Right cardiac atrium (tissue), 5 donors: ENCODE measurements around the gene SORL1-AS1.

ENCODE experiments used
- ATAC-seq, 2 donors: fragments of 200-7000 bp; cut with Tn5 transposase; one replicate each; pipeline versions ENCODE4 v1.8.0 to v1.9.1; 2020; ENCODE audit warnings: moderate library complexity in 2 of 2, mild to moderate bottlenecking in 1 of 2
- DNase-seq, 3 donors: peaks; one replicate each; pipeline ENCODE4 v3.0.0-alpha.2; 2020
- H3K27ac ChIP-seq: one replicate; pipeline ENCODE4 v1.5.1; 2013; ENCODE audit warnings: mild to moderate bottlenecking, low read length, control low read depth, moderate library complexity
- H3K27me3 ChIP-seq: one replicate; pipeline ENCODE4 v1.6.1; 2013; ENCODE audit not compliant: control insufficient read depth, insufficient read depth
- H3K4me1 ChIP-seq: one replicate; pipeline ENCODE4 v1.6.1; 2013; ENCODE audit warnings: low read length; ENCODE audit not compliant: control insufficient read depth, insufficient read depth
- H3K4me3 ChIP-seq: one replicate; pipeline ENCODE4 v1.5.1; 2013; ENCODE audit warnings: low read length, control low read depth
- H3K9me3 ChIP-seq: one replicate; pipeline ENCODE4 v1.6.1; 2013; ENCODE audit warnings: low read length; ENCODE audit not compliant: control insufficient read depth
- WGBS: extraction: QIAGEN DNeasy Blood & Tissue Kit; methylation state at CpG from one replicate; pipeline ENCODE4 v1.1.7; 2013; 5-methylcytosine and 5-hydroxymethylcytosine counted together
- intact Hi-C, 4 donors: fragments of 100-400 bp; cut with DNase I; formaldehyde crosslinking; loops; one replicate each; pipeline versions ENCODE4 v1.11.0 to v1.14.0; 2022 to 2023
- donor health status: healthy with polysubstance abuse.
- donor health status: DM: no; HTN: yes; CAD: no.
- donor health status: DM: no; HTN: no; CAD: no.
- donor health status: DM: no; HTN: yes; CAD: no; lungs with severe emphysema.
- donor health status: DM: yes; HTN: yes; CAD: no.

SORL1-AS1 gene

DNA sequence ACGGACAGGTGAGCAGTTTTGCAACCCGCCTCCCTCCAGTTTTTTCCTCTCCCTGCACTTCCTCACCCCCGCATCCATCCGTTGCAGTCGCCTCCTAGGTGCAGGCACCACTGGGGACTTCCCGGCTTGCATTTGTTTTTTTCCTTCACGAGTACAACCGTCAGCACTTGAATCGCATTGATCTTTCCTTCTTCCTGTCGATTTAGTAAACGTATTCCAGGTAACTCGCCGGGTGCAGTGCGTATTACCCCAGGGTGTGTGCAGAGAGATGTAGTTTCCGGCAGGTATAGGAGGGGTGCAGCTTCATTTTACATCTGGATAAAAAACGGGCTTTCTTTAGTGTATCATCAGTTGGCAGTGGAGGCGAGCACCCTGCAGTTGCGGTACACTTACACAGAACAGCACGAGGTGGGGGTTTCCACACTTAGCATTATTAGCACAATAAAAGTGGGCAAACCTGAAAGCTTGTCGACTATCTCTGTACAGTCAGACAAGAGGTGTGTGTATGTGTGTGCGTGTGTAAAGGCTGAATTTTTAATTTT lies at the start of gene SORL1-AS1:
Gene SORL1-AS1, minus strand, starts transcription at position 359 of the 542 bp plus-strand sequence.
- 6% methylated on average over 21 of the region's 21 CpGs for WGBS
- peak in 1 of 2 donors; percentile 22 for ATAC-seq

DNA sequence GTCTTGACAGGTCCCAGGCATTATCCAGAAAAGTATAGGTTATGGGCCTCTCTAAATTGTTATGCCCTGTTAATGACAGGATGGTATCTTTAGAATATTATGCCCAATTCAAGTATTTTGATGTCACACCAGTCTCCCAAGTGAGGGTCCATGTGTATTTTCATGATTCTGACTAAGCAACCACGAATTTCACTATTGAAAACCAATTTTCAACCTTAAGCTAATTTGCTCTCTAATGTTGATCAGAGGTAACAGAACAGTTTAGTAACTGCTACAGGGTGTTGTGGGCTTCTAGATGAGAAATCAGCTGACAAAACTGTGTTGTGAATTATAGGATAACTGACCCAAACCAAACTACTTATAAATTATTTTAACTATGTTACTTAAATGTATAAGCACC lies 48.0 kb upstream of the SORL1-AS1 start:
- Histone ChIP-seq H3K27me3 (no peaks in the 10 kb centered on the region), H3K4me3 (no peak overlapping the region), H3K9me3 (no peaks in the 10 kb centered on the region), H3K4me1 (no peaks in the 10 kb centered on the region), H3K27ac (no peak overlapping the region)
- intact Hi-C loops, result no loop called here
- WGBS, result 73% methylated on average over 1 of the region's 1 CpG
- DNase-seq, result no peak
- ATAC-seq, result no peak

More for the DNA sequence above, at the start of gene SORL1-AS1:
- Histone ChIP-seq H3K9me3 (no peaks in the 10 kb centered on the region), H3K4me3 (peak within 1 kb of the TSS; percentile 37), H3K27me3 (no peaks in the 10 kb centered on the region), H3K4me1 (peaks cover 2% of the 10 kb centered on the region), H3K27ac (no peak within 1 kb of the TSS)
- intact Hi-C loops, result loop anchor here in 2 of 4 donors (5.0 to 10.0 kb wide), 2 partner anchors 122 to 125 kb away; no protein-coding TSS in a partner anchor
- DNase-seq, result no peak

- Histone ChIP-seq H3K27ac (no peak overlapping the region), H3K27me3 (no peaks in the 10 kb centered on the region), H3K4me3 (no peak overlapping the region), H3K9me3 (no peaks in the 10 kb centered on the region), H3K4me1 (no peaks in the 10 kb centered on the region)
- intact Hi-C loops, result no loop called here
- no peak for DNase-seq
- ATAC-seq, result no peak
- 47% methylated on average over 2 of the region's 2 CpGs for WGBS
Observed at GRCh38 chr11:121500275-121500674, 47.5 kb upstream of the SORL1-AS1 start.

GRCh38 chr11:121499405-121499804 lies 46.6 kb upstream of the SORL1-AS1 start:
- WGBS, result 18% methylated on average over 2 of the region's 2 CpGs
- no peak for ATAC-seq
- no peaks in the 10 kb centered on the region for H3K27me3 ChIP-seq
- H3K9me3 ChIP-seq, result no peaks in the 10 kb centered on the region
- no peak for DNase-seq
- H3K27ac ChIP-seq, result no peak overlapping the region
- no peak overlapping the region for H3K4me3 ChIP-seq
- intact Hi-C loops, result no loop called here
- no peaks in the 10 kb centered on the region for H3K4me1 ChIP-seq

DNA sequence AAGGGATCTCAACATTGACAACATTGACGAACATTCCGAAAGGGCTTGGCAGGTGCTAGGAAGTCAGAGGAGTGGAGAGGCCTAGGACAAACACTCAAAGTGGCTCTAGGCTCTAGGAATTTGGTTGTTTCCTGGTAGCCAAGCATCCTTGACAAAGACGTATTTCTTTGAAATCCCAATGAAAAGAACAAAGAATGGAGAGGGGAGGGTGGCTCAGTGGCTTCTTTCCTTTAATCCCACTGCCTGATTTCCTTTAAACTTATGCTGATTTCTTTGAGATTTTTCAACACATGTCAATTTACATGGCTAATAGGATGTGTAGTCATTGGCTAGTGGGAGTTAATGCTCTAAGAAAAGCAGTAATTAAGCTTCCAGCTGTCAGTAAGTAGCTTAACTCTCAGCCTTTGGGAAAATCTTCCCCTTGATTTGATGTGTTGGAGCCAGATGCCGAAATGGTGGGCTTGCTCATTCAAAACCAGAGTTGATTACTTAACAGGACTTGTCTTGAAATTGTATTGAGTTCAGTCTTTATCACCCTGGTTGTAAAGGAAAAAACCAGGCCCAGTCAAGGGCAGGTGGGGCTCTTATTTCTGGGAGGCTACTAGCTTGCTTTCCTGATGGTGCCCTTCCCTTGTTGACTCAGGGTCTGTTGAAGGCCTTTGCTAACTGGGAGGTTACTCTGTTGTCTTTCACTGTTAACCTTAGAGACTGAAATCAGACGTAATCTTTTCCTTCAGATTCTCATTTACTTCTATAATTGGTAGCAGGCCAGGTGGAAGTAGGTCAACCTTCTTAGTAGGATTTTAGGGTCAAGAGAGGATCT lies 44.6 kb upstream of the SORL1-AS1 start:
- WGBS, result 65% methylated on average over 5 of the region's 5 CpGs
- no peaks in the 10 kb centered on the region for H3K27me3 ChIP-seq
- intact Hi-C loops, result no loop called here
- H3K4me1 ChIP-seq, result no peaks in the 10 kb centered on the region
- H3K27ac ChIP-seq, result no peak overlapping the region
- no peak for ATAC-seq
- no peak overlapping the region for H3K4me3 ChIP-seq
- H3K9me3 ChIP-seq, result no peaks in the 10 kb centered on the region
- no peak for DNase-seq

- Histone ChIP-seq H3K27me3 (no peaks in the 10 kb centered on the region), H3K4me3 (no peak overlapping the region), H3K9me3 (no peaks in the 10 kb centered on the region), H3K27ac (no peak overlapping the region), H3K4me1 (no peaks in the 10 kb centered on the region)
- 64% methylated on average over 7 of the region's 7 CpGs for WGBS
- intact Hi-C loops, result no loop called here
- ATAC-seq (no peak), DNase-seq (no peak)
Observed at GRCh38 chr11:121494355-121495099, 41.8 kb upstream of the SORL1-AS1 start.

GRCh38 chr11:121489823-121490222 lies 37.1 kb upstream of the SORL1-AS1 start:
- no peaks in the 10 kb centered on the region for H3K27me3 ChIP-seq

GRCh38 chr11:121488641-121489040 lies 35.9 kb upstream of the SORL1-AS1 start:
- intact Hi-C loops, result no loop called here
- Histone ChIP-seq H3K4me1 (no peaks in the 10 kb centered on the region), H3K4me3 (no peak overlapping the region), H3K27ac (no peak overlapping the region), H3K9me3 (no peaks in the 10 kb centered on the region), H3K27me3 (no peaks in the 10 kb centered on the region)
- ATAC-seq (no peak), DNase-seq (no peak)
- WGBS, result 87% methylated on average over 6 of the region's 6 CpGs

More at GRCh38 chr11:121489823-121490222, 37.1 kb upstream of the SORL1-AS1 start:
- H3K27ac ChIP-seq, result no peak overlapping the region
- no peak overlapping the region for H3K4me3 ChIP-seq
- intact Hi-C loops, result no loop called here
- H3K9me3 ChIP-seq, result no peaks in the 10 kb centered on the region
- WGBS, result 94% methylated on average over 2 of the region's 2 CpGs
- DNase-seq (no peak), ATAC-seq (no peak)
- H3K4me1 ChIP-seq, result no peaks in the 10 kb centered on the region

DNA sequence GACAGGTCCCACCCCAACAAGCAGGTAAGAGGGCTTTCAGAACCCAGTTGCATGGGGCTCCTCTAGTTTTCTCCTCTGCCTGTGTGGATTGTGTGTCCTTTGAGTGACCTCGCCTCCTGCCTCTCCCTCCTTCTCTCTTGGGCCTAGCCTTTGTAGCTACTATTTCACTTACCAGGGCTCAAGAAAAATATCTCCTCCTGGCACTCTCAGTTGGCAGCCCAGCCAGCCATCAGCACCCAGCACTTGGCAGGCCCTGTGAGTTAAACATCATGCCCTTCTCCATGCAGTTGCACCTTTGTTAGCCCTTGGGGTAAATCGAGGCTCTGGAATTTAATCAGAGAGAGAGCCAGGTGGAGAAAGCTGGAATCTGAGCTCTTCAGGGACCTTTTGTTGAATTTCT lies 35.4 kb upstream of the SORL1-AS1 start:
- no peak overlapping the region for H3K4me3 ChIP-seq
- no peak overlapping the region for H3K27ac ChIP-seq
- H3K27me3 ChIP-seq, result no peaks in the 10 kb centered on the region
- H3K4me1 ChIP-seq, result no peaks in the 10 kb centered on the region
- intact Hi-C loops, result no loop called here
- 72% methylated on average over 2 of the region's 2 CpGs for WGBS
- H3K9me3 ChIP-seq, result no peaks in the 10 kb centered on the region
- DNase-seq (no peak), ATAC-seq (peak in 1 of 2 donors; percentile 43)

- Histone ChIP-seq H3K27me3 (no peaks in the 10 kb centered on the region), H3K4me1 (no peaks in the 10 kb centered on the region), H3K27ac (no peak overlapping the region), H3K4me3 (no peak overlapping the region), H3K9me3 (no peaks in the 10 kb centered on the region)
- intact Hi-C loops, result no loop called here
- 70% methylated on average over 6 of the region's 6 CpGs for WGBS
- ATAC-seq (no peak), DNase-seq (no peak)
Observed at GRCh38 chr11:121487191-121487590, 34.4 kb upstream of the SORL1-AS1 start.

DNA sequence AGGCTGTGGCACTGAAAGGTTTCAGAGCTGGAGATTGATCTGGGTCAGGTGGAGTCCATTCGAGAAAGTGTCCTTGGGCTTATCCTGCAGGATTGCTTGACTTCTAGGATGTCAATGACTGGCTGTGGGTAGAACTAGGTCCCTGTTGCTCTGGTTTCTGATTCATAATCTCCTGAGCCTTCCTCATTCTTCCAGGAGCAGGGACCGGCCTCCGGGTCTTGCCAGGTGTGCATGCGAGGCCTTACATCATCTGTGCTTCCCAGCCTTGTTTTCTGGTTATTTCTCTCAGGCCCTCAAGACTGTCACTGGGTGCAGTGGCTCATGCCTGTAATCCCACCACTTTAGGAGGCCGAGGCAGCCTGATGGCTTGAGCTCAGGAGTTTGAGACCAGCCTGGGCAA lies 33.3 kb upstream of the SORL1-AS1 start:
- H3K27ac ChIP-seq, result no peak overlapping the region
- intact Hi-C loops, result no loop called here
- H3K4me1 ChIP-seq, result no peaks in the 10 kb centered on the region
- ATAC-seq (no peak), DNase-seq (no peak)
- H3K27me3 ChIP-seq, result no peaks in the 10 kb centered on the region
- 95% methylated on average over 5 of the region's 5 CpGs for WGBS
- H3K9me3 ChIP-seq, result no peaks in the 10 kb centered on the region
- H3K4me3 ChIP-seq, result no peak overlapping the region
